Body of pancreas (tissue), 4 donors: Measurements from ENCODE around the gene HPGDS.

Source experiments
- POLR2A ChIP-seq, 3 donors: fragments of 450-650 bp; IDR thresholded peaks; one replicate each; pipeline ENCODE4 v1.6.1; 2016; ENCODE audit warnings: antibody characterized with exemption in 3 of 3, mild to moderate bottlenecking in 2 of 3
- TF ChIP-seq, protein P1 (sequence below), 7 experiments: fragments of 450-650 bp in 4 of 7; fragments of 200-600 bp in 3 of 7; sonication (generic) in 3 of 7; IDR thresholded peaks; one replicate each; pipeline ENCODE4 v1.5.1; 2016 to 2019; ENCODE audit warnings: antibody characterized with exemption in 7 of 7

DNA sequence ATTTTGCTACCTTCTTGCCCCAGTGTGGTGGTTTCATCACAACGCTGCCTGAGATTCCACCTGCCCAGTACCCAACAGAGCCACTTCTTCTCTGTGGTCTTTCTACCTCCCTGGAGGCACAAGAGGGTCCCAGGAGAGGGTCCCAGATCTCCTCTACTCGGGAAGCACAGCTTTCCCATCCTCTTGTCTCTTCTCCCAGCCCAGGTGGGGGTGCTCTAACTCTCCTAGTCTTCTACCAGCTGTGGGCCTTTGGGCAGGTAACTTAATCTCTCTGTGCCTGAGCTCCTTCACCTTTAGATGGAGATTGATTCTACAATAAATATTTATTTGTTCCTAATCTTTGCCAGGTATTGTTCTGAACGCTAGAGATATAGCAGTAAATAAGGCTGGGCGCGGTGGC, 1.8 kb upstream of the HPGDS start:
- TF ChIP-seq, protein P1, sequence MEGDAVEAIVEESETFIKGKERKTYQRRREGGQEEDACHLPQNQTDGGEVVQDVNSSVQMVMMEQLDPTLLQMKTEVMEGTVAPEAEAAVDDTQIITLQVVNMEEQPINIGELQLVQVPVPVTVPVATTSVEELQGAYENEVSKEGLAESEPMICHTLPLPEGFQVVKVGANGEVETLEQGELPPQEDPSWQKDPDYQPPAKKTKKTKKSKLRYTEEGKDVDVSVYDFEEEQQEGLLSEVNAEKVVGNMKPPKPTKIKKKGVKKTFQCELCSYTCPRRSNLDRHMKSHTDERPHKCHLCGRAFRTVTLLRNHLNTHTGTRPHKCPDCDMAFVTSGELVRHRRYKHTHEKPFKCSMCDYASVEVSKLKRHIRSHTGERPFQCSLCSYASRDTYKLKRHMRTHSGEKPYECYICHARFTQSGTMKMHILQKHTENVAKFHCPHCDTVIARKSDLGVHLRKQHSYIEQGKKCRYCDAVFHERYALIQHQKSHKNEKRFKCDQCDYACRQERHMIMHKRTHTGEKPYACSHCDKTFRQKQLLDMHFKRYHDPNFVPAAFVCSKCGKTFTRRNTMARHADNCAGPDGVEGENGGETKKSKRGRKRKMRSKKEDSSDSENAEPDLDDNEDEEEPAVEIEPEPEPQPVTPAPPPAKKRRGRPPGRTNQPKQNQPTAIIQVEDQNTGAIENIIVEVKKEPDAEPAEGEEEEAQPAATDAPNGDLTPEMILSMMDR (IDR thresholded peaks at IDR 0.05): no peak
- TF ChIP-seq POLR2A (IDR thresholded peaks at IDR 0.05): no peak
